ELF-1 (cell line): ENCODE measurements around the gene SLC9B1.
"Not testable (repeated sequence)": the region's sequence is repeated elsewhere in the genome, so short reads cannot be mapped to it uniquely, and the experiment has no call there.

Experiments
- DNase-seq: peaks from one replicate; pipeline ENCODE4 v3.0.0-alpha.2; 2016; ENCODE audit warnings: low read depth, low spot score

The SLC9B1 gene

GRCh38 chr4:103011378-103012025 lies 8.0 kb downstream of the SLC9B1 start:
- peak; percentile 59 for DNase-seq

DNA sequence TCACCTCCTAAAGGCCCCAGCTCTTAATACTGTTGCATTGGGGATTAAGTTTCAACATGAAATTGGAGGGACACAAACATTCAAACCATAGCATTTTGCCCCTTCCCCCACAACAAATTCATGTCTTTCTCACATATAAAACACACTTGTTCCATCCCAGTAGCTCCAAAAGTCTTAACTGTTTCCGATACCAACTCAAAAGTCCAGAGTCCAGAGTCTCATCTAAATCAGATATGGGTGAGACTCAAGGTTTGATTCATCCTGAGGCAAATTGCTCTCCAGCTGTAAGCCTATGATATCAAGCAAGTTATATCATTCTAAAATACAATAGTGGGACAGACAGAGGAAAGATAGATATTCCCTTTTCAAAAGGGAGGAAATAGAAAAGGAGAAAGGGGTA lies 8.7 kb downstream of the SLC9B1 start:
- no peak for DNase-seq

DNA sequence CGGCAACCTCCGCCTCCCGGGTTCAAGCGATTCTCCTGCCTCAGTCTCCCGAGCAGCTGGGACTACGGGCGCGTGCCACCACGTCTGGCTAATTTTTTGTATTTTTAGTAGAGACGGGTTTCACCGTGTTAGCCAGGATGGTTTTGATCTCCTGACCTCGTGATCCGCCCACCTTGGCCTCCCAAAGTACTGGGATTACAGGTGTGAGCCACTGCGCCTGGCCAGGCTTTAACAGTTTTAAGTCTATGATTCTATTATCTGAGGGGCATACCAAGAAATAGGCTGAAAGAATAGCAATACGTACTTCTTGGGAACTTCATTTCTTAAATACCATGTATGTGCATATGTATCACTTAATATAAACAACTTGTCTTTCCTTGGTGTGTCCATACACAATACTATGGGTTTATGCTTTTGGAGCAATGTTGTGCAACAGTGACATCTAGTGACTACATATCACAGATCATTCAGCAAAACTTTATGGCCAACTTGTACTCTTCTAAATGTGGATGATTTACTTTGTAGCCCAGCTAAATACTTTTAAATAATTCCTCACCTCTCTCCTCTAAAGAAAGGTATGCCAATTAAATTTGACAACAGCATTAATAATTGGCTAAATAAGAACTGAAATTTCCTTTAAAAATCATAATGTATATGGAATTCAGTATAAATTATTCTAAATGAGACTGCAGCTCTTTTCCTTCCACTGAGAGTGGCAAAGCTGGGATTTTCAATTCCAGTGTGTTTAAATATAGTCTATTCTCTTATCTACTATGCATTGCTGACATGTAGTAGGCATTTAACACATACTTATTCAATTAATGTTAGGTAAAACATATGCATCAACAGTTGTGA lies 10.4 kb downstream of the SLC9B1 start:
- DNase-seq = no peak

DNA sequence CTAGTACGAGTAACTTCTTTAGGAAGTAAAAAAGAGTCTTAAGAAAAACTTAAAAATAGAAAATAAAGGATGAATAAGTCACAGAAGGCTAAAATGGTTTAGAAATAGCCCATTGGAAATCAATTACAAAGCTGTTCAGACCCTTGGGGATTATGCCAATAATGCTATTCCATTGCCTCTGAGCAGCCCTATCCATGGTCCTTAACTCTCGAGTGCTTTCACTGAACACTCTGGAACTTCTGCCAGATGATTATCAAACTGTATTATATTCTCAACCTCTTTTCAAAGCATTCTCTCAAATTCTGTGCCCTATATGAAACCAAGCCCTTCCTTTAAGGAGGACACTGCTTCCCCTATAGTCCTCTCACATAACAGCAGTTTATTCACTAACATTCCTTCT lies 17.0 kb downstream of the SLC9B1 start:
- DNase-seq = no peak

DNA sequence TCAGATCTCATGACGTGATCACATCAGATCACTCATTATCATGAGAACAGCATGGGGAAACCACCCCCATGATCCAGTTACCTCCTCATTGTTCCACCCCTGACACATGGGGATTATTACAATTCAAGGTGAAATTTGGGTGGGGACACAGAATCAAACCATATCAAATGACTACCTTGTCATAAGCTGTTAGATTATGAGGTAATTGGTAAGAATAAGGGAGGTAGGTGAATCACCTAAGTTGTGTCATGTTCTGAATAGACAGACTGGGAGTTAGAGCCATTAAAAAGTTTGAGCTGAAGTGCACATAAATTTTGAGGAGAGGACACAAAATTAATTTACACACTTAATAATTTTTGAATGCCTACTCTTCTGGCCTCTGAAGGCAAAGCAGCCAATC lies 24.7 kb downstream of the SLC9B1 start:
- DNase-seq = no peak

DNA sequence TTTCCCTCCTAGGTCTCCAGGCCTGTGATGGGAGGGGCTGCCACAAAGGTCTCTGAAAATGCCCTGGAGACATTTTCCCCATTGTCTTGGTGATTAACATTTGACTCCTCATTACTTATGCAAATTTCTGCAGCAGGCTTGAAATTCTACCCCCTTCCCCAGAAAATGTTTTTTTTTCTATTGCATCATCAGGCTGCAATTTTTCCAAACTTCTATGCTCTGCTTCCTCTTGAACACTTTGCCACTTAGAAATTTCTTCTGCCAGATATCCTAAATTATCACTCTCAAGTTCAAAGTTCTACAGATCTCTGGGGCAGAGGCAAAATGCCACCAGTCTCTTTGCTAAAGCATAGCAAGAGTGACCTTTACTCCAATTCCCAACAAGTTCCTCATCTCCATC lies 25.5 kb downstream of the SLC9B1 start:
- DNase-seq = not testable (repeated sequence)

GRCh38 chr4:102988429-102989020 lies 31.0 kb downstream of the SLC9B1 start:
- no peak for DNase-seq

DNA sequence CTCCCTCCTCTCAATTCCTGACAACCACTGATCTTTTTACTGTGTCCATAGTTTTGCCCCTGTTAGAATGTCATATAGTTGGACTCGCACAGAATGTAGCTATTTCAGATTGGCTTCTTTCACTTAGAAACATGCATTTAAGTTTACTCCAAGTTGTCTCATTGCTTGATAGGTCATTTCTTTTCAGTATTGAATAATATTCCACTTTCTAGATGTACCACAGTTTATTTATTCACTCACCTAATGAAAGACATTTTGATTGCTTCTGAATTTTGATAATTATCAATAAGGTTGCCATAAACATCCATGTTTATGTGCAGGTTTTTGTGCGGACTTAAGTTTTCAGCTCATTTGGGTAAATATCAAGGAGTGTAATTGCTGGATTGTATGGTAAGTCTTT lies 38.5 kb downstream of the SLC9B1 start:
- no peak for DNase-seq

GRCh38 chr4:102961813-102962212 lies 57.7 kb downstream of the SLC9B1 start:
- not testable (repeated sequence) for DNase-seq

GRCh38 chr4:102959496-102959895 lies 60.0 kb downstream of the SLC9B1 start:
- DNase-seq = no peak

DNA sequence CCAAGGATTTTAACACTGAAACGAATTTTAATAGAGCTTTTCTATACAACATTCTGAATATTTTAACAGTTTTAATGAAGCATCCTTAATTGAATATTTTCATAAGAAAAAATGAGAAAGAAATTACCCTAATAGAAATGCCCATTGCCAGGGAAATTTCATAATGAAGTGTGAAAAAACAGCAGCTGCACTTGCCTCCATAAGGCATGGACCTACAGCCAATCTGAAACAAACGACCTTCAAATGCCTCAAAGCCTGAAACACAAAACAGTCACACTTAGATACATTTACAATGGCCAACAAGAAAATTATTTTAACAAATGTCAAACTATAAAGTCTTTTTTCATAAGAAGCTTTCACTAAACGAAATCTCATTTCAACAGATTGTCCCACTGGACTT lies 74.4 kb downstream of the SLC9B1 start:
- DNase-seq = no peak

- not testable (repeated sequence) for DNase-seq
Observed at GRCh38 chr4:102938063-102938462, 81.4 kb downstream of the SLC9B1 start.

DNA sequence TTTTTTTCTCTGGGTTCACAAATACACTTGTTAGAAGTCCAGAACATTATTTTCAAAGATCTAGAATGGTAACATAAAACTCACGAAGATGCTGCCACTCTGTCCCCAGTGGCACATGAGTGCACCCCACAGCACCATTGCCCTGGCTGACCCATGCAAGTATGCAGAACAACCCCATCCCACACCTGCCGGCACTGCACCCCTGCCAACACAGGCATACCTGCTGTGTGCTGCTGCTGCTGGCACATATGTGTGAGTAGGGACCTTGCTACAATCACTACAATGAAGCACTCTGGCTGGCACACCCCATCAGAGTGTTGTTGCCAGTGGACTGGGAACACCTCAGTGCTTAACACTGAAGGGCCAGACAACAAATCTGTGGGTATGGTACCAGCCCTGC lies 83.8 kb downstream of the SLC9B1 start:
- no peak for DNase-seq

DNA sequence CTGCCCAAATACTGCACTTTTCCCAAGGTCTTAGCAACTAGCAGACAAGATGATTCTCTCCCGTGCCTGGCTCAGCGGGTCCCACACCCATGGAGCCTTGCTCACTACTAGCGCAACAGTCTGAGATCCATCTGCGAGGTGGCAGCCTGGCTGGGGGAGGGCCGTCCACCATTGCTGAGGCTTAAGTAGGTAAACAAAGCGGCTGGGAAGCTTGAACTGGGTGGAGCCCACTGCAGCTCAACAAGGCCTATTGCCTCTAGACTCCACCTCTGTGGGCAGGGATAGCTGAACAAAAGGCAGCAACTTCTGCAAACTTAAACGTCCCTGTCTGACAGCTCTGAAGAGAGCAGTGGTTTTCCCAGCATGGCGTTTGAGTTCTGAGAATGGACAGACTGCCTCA lies 99.8 kb downstream of the SLC9B1 start:
- peak; percentile 2 for DNase-seq

DNA sequence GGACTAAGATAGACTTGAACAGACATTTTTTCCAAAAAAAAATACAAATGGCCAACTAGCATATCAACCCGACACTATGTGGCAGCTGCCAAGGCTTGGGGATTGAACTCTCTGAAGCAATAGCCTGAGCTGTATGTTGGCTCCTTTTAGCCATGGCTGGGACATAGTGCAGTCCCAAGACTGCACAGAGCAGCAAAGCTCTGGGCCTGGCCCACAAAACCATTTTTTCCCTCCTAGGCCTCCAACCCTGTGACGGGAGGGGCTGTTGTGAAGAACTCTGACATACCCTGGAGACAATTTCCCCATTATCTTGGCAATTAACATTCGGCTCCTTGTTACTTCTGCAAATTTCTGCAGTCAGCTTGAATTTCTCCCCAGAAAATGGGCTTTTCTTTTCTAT lies 100.6 kb downstream of the SLC9B1 start:
- no peak for DNase-seq

DNA sequence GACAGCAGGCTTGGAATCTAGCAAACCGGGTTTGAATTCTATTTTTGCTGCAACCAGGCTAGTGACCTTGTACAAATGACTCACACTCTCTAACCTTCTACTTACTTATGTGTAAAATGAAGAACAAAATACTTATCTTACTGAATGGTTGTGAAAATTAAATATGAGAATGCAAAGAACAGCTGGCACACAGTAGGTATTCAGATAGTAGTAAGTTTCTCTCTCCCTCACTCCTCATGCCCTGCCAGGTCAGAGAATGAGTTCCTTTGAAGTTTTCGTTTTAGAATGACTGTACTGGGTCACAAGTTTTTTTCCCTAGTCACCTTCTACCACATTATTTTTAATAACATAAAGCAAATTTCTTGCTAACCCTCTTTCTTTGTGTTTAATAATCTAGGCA lies 117.7 kb downstream of the SLC9B1 start:
- no peak for DNase-seq

- DNase-seq = not testable (repeated sequence)
Observed at GRCh38 chr4:102897610-102898009, 121.9 kb downstream of the SLC9B1 start.

DNA sequence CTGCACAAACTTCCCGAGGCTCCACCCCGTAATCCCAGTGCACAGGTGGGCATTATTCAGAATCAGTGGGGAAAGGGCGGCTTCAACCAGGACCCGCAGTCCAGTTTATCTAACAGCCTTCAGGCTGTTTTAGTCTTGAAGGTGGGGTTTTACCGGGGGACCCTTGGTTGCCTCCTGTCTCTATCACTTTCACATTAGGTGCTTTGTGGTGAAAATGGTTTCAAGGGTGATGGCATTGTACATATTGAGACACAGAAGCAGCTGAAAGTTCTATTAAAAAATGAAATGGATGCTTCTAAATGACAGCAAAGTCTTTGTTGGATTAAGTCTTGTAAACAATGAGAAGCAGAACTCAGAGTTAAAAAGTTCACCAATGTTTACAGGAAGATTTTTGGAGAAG lies 123.0 kb downstream of the SLC9B1 start:
- DNase-seq = not testable (repeated sequence)

DNA sequence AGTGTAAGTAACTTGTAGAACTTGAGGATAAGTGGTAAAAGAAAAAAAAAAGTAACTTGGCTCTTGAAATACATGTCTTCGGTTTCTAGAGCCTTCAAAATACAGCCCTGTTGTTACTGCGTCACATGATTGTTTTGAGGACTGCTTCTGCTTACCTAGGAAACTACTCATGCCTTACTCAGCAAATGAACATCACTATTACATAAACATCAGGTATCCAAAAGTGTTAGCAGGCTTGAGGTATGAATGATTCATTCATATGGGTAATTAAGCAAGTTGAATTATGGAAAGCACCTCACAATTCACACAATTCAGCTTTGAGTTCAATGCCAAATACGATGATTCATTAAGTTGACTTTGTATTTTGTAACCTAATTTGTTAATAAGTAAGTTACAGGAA lies 129.6 kb downstream of the SLC9B1 start:
- not testable (repeated sequence) for DNase-seq

- DNase-seq = not testable (repeated sequence)
Observed at GRCh38 chr4:102888570-102888969, 130.9 kb downstream of the SLC9B1 start.

- DNase-seq = no peak
Observed at GRCh38 chr4:102883278-102883677, 136.2 kb downstream of the SLC9B1 start.

- no peak for DNase-seq
Observed at GRCh38 chr4:102881343-102881742, 138.2 kb downstream of the SLC9B1 start.

GRCh38 chr4:102878901-102879300 lies 140.6 kb downstream of the SLC9B1 start:
- DNase-seq = no peak
